ACHN (cell line): ENCODE data around the gene SLC4A4.

Experiments used
- DNase-seq: peaks from one replicate; pipeline ENCODE4 v3.0.0-alpha.2; 2015
- in situ Hi-C: cut with HindIII; loops from 2 replicates; pipeline ENCODE4 v1.10.0; 2017; ENCODE audit warnings: low sequenced_read_pairs, low pct_ligation_motif_present, low pct_unique_long_range_greater_than_20kb

The SLC4A4 gene

DNA sequence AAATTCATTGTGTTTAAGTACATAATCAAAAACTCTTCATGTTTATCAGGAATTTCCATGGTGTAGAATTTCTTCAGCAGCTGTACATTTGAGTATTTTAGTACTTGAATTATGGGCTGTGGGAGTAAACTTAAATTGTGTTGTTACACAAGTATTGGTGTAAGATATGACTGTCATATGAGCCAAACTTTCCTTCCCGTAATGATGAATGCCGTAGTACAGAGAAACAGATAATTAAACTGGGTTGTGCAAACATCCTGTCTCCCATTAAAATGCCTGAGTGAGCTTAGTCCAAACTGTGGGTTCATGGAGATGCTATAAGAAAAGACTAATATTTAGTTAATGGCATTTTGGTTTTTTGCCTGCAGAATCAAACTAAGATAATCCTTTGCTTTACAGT is 159.2 kb downstream of the SLC4A4 start:
- in situ Hi-C loops: no loop called here
- no peak for DNase-seq

DNA sequence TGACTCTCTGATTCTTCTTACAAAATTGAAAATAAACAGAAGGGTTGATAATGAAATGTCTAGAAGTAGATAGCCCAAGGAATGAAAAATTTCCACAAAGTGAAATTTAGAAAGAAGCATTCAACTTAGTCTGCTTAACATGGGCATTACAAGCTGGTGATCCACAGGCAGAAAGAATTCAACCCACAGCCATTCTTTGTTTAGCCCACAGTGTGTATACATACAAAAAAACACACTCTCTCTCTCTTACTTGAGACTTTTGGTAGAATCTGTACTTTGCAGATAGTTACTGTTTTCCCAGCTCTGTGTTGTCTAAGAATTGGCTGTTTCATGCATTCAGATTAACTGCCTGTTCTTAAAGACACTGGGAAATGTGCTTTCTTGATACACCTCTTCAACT is 159.8 kb downstream of the SLC4A4 start:
- in situ Hi-C loops: no loop called here
- no peak for DNase-seq

DNA sequence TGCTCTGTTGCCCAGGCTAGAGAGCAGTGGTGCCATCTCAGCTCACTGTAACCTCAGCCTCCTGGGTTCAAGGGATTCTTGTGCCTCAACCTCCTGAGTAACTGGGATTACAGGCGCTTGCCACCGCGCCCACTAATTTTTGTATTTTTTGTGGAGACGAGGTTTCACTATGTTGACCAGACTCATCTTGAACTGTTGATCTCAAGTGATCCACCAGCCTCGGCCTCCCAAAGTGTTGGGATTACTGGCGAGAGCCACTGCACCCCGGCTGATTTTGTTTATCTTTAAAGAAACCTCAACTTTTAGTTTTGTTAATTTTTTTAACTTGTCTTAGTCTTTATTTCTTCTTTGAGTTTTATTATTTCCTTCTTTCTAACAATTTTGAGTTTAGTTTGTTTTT is 163.2 kb downstream of the SLC4A4 start:
- DNase-seq: no peak
- in situ Hi-C loops: no loop called here

DNA sequence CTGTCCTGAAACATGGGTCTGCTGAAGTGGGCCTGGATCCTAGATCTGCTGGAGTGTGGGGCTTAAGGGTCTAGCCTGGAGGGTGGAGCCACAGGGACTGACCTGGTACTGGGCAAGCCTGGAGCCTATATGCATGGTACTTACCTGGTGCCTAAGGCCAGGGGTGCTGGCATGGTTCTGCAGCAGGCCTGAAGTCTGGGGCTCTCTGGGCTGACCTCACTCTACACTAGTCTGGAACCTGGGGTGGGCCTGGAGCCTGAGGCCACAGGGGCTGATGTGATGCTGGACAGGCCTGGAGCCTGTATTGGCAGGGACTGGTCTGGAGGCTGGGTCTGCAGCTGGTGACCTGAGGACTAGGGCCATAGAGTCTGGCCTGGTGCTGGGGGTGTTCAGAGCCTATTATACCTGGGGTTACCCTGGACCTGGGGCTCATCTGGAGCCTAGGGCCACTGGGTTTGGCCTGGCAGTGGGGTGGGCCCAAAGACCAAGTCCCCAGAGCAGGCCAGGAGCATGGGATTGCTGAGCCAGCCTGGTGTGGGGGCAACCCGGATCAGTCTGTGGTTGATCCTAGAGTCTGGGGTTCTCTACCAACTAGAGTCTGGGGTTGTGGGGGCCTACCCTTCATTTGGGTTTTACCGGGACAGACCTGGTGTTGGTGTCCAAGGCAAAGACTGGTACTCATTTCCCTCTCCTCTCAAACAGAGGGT is 179.6 kb downstream of the SLC4A4 start:
- DNase-seq: no peak
- in situ Hi-C loops: no loop called here

DNA sequence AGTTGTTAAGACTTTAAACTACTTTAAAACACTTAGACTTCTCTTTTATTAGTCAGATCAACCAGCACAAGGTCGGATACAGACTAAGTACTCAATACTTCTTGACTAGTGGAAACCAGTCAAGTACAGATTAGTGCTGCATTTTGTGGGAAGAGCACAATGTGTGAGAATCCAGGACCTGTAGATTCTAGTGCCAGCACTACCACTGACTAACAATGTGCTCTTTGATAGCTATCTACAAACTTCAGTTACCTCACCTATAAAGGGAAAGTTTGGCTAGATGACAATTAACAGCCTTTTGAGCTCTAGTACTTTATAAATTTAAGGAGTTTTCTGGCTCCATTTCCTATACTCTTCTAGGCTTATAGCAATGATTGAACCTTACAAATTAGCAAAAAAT is 181.5 kb downstream of the SLC4A4 start:
- in situ Hi-C loops: no loop called here

DNA sequence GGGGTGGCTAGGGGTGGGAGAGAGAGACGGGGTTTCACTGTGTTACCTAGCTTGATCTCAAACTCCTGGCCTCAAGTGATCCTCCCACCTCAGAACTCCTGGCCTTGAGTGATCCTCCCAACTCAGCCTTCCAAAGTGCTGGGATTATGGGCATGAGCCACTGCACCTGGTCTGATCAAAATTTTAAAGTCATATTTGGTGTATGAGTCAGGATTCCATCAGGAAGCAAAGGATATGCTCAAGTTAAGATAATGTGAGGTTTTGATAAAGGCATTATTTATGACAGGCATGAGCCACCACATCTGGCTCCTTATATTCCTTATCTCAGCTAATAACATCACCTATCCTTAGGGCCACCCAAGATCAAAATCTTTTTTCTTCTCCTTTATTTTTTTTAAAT is 182.0 kb downstream of the SLC4A4 start:
- in situ Hi-C loops: no loop called here
- DNase-seq: no peak

More for the DNA sequence above, 181.5 kb downstream of the SLC4A4 start:
- DNase-seq: no peak

DNA sequence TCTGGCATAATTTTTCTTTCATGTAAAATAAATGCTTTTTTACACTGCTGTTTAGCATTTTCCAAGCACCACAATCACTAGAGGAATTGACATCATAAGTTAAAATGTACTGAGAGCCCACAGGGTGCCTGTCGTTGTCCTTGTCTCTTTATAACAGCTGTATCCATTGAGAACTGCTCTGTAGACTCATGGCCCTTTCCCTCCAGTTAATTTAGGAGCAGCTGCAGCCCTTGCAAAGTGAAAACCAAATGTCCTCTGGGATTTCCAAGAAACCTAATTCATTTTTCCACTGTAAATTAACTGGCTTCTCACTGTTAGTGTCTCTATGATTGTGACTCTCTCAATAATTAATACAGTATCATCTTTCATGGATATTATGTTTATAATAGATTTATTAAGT is 185.9 kb downstream of the SLC4A4 start:
- no peak for DNase-seq
- in situ Hi-C loops: no loop called here

DNA sequence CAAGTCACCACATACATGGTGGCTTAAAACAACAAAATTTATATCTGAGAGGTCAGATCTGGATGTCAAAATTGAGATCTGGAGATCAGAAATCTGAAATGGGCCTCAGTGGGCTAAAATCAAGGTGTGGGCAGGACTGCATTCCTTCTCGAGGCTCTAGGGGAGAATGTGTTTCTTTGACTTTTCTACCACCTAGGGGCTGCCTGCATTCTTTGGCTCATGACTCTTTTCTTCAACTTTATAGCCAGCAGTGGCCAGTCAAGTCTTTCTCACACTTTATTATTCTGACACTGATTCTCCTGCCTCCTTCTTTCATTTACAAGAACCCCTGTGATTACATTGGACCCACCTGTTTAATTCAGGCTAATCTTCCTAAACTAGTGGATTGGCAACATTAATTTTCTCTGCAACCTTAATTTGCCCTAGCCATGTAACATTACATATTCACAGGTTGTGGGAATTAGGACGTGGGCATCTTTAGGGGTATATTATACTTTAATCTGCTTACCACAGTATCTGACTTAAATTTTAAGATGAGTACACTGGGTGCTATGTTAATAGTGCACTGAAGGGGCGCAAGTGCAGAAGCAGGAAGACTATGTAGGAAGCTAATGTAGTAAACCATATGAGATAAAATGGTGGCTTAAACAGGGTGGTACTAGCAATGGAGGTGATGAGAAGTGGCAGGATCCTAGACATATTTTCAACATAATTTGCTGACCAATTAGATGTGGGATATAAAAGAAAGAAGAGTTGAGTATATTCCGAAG is 188.0 kb downstream of the SLC4A4 start:
- no peak for DNase-seq
- in situ Hi-C loops: no loop called here

DNA sequence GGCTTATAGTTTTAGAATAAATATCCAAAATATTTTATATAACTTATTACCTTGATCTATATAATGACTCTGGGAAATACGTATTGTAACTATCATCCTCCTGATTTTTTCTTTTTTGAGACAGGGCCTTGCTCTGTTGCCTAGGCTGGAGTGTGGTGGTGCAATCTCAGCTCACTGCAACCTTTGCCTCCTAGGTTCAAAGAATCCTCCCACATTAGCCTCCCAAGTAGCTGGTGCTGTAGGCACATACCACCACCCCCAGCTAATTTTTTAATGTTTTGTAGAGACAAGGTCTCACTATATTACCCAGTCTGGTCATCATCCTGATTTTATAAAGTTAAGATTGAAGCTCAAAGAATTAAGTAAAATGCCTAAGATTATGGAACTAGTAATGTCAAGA is 193.6 kb downstream of the SLC4A4 start:
- in situ Hi-C loops: no loop called here
- no peak for DNase-seq

DNA sequence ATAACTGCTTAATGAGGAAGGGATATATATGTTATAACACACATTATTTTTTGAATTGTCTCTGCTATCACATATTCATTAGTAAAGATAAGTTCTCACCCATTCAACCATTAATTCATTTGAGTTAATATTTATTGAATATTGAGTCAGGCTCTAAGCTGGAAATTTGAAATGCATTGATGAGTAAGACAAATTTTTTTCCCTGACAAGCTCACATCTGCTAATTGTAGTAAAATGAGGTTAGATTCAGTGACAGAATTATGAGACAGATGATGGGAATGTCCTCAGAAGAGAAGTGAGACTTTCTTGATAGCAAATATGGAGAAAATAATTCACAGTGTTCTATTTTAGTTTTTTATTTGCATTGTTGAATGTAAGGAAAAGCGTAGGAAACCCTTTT is 194.3 kb downstream of the SLC4A4 start:
- in situ Hi-C loops: no loop called here
- DNase-seq: no peak

DNA sequence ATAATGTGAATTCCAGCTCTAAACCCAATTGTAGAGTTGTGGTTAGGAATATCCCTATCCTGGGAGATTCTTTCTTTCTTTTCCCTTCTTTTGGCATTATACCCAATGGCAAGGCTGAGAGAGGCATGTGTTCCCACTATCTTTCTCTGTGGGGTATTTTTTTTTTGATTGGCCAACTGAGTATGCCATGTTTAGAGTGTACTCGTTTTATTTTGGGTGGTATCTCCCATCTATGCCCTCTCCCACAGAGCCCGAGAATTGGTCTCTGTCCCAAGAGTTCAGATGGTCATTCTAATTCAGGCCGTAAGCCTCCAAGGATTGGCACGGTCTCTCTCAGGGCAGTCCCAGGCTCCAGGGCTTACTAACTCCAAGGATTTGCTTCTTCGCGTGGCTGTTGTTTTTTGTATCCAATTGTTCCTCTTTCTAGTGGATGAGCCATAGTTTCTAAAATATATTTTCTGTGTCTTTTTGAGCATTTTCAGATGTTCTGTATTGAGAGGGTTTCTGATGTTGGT is 198.8 kb downstream of the SLC4A4 start:
- in situ Hi-C loops: no loop called here
- no peak for DNase-seq

DNA sequence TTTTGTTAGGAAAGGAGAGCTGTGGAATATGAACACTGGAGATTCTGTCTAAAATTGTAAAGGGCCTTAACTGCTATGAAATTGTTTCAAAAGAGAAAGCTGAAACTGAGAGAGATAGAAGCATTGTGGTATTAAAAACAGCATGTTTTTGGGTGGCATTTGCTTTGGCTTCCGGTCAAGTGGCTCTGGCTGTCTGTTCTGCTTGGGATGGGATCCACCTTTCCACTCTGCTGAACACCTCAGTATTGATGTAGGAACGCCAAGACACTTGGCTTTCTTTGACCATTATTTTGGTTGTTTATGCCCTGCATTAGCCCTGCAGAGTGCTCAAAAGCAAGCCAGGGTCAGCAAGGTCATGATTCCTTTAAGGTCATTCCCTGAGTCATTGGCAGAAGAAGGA is 199.7 kb downstream of the SLC4A4 start:
- in situ Hi-C loops: no loop called here
- no peak for DNase-seq

DNA sequence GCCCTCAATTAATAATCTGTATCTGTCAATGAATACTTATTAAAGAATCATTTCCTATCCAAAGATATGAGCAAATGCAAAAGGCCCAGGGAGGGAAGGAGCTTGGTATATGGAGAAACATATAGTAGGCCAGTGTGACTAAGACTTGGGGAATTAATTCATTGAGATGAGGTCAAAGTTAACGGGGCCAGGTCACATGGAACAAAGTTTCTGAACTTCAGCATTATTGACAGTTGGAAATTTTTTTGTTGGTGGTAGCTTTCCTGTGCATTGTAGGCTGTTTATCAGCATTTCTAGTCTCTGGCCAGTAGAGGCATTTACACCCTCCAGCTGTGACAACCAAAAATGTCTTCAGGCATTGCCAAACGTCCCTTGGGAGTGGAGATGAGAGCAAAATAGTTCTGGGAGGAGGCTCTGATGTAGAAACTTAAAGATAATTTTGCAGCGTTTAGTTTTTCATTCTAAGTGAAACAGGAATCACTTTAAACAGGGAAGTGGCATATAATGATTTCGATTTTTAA is 202.0 kb downstream of the SLC4A4 start:
- DNase-seq: no peak
- in situ Hi-C loops: no loop called here

DNA sequence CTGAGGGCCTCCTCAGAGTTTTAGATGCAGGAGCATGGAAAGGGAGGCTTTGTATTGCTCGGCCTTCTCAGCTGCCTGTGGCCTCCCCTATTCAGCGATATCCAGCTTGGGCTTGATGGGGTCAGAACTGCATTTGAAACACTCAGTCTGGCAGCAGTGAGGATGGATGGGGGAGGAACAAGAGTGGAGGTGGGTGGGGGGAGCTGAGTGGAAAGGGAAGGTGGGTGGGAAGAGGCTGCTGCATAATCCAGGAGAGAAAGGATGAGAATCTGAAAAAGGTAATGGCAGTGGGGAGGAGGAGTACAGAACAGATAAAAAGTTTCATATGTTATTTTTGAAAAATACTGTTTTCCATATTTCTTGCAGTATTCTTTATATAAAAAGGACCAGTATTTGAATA is 202.7 kb downstream of the SLC4A4 start:
- in situ Hi-C loops: no loop called here
- no peak for DNase-seq

DNA sequence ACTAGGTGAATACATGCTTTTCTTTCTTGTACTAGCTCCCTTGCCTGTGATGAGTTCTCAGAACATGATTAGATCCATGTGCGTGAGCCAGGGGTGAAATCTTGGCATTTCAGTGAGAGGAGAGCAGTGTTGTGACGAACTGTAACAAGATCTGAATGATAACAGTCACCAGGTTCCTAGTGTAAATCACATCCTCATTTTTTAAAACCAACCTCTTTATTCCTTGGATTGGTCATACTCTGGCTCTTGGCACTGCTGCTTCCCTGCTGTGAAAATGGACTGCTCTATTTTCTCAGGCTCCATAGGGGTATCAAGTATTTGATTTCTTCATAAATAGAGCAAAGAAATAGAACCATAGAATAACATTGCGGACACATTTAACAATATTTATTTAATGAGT is 206.3 kb downstream of the SLC4A4 start:
- in situ Hi-C loops: no loop called here

DNA sequence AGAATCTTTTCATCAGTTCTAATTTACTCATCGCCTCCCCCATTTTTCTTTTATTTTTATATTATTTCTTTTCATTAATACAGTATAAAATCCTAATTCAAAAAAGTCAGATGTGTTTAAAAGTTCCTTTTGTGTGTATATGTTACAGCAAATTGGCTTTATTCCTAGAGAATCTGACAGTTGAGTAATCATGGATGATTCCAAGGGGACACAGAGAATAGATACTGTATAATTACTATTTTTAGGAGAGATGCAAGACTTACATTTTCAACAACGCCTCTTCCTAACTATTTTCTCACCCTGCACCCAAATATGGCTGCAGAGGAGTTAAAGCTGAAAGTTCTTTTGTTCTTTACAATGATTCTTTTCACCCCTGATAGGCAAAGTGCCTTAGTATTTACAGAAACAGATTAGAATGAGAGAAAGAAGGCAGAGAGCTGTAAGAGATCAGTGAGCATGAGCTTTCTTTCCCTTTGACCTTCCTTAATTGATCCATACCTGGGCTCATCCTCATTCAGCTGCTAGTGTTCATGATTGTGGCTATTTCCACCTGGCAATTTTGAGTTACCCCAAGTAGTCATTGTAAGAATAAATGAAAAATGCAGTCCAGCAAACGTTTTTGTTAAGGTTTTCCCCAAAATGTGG is 210.8 kb downstream of the SLC4A4 start:
- in situ Hi-C loops: no loop called here

More for the DNA sequence above, 206.3 kb downstream of the SLC4A4 start:
- no peak for DNase-seq

DNA sequence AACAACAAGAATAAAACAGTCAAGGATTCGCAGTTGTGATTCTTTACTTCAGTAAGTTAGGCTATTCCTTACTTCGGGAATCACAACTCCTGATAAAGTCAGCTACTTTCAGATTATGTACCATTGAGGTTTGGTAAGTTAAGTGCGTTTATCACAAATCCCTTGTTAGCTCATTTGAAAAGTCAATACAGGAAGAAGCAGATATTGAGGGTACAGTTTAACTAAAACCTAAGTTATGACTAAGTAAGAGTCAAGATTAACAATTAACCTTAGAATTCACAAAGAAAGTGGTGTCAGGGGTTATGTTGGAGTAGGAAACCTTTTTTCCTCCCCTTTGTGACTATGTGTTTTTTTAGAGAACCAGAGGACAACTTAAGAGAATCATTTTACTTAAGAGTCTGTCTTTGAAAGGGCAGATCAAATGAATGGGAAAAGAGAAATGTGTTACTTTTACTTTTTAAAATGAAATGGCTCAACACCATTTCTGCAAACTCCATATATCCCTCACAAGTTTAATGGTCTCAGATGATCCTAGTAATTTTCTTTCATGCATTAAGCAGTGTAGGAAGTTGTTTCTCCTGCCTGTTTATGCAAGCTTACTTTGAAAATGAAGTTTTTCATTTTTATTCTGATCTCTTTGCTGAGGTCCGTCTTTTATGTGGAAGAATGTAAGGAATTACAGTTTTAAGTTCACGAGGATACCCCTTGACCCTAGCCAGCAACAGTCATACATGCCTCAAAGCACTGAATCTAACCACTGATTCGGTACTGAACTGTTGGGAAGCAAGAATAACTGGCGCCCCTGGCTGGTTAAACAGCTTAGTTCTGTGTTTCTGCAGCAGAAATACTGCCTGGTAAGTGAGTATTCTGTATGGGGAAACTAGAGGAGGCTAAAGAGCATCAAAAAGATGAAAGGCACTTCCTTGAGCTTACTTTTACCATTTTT is 211.7 kb downstream of the SLC4A4 start:
- in situ Hi-C loops: no loop called here

More for the DNA sequence above, 210.8 kb downstream of the SLC4A4 start:
- DNase-seq: no peak

DNA sequence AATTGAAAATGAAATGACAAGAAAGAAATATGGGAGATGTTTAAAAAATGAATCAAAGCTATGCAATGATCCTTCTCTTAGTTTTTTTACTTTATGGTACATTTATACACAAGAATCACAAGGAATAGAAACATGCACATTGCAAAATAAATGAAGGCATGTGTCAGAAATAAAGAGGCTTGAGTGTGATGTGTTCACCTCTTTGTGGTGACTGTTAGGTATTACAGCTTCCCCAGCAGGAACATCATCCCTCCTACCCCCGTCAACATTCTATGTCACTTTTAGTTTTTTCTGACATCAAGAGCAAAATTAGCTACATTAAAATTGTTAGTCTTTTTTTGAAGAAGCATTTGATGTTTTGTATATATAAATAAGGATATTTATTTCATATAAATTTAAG is 214.8 kb downstream of the SLC4A4 start:
- peak; percentile 51 for DNase-seq
- in situ Hi-C loops: no loop called here

More for the DNA sequence above, 211.7 kb downstream of the SLC4A4 start:
- DNase-seq: peak; percentile 81
